Adrenal gland (tissue), 12 donors: ENCODE results near the gene STC2. TPM values are rescaled to one million over a fixed set of nuclear protein-coding genes. Genes with fewer than 3 reads are reported as not detected.
A peak's percentile ranks its signal among the peaks of the same experiment; 100 is the strongest.

ENCODE experiments used
- DNase-seq, 7 donors: peaks; one replicate each; pipeline ENCODE4 v3.0.0-alpha.2; 2019 to 2020
- H3K27ac ChIP-seq, 5 donors: fragments of 200-600 bp; sonication (generic) in 4 of 5; 1 replicate in 3 of 5; 2 replicates in 2 of 5; pipeline versions ENCODE4 v1.5.1 to v1.8.0; 2016 to 2020; ENCODE audit warnings: mild to moderate bottlenecking in 1 of 5
- H3K27me3 ChIP-seq: fragments of 200-600 bp; 2 replicates; pipeline ENCODE4 v1.8.0; 2021
- H3K36me3 ChIP-seq, 2 donors: fragments of 200-600 bp; replicated peaks in 1 of 2; 1 replicate in 1 of 2; 2 replicates in 1 of 2; pipeline versions ENCODE4 v1.5.1 to v1.8.0; 2018 to 2022
- H3K4me1 ChIP-seq, 2 donors: fragments of 200-600 bp; replicated peaks in 1 of 2; 1 replicate in 1 of 2; 2 replicates in 1 of 2; pipeline versions ENCODE4 v1.5.1 to v1.8.0; 2018 to 2021
- H3K4me3 ChIP-seq, 4 donors: fragments of 200-600 bp; sonication (generic) in 3 of 4; one replicate each; pipeline ENCODE4 v1.5.1; 2016 to 2018
- H3K9me3 ChIP-seq, 3 donors: fragments of 200-600 bp; sonication (generic) in 1 of 3; replicated peaks in 1 of 3; 1 replicate in 2 of 3; 2 replicates in 1 of 3; pipeline versions ENCODE4 v1.5.1 to v1.8.0; 2016 to 2021
- CTCF ChIP-seq, 6 experiments: fragments of 450-650 bp in 4 of 6; fragments of 200-600 bp in 2 of 6; sonication (generic) in 1 of 6; IDR thresholded peaks; 1 replicate in 5 of 6; 2 replicates in 1 of 6; pipeline versions ENCODE4 v1.5.1 to v1.8.0; 2016 to 2021; ENCODE audit warnings: antibody characterized with exemption in 6 of 6, mild to moderate bottlenecking in 2 of 6, moderate library complexity in 1 of 6
- POLR2A ChIP-seq, 2 donors: fragments of 450-650 bp; IDR thresholded peaks; one replicate each; pipeline ENCODE4 v1.6.1; 2017; ENCODE audit warnings: antibody characterized with exemption in 2 of 2, mild to moderate bottlenecking in 2 of 2, moderate library complexity in 1 of 2
- WGBS, 4 donors: extraction: QIAGEN DNeasy Blood & Tissue Kit in 2 of 4; methylation state at CpG; one replicate each; pipeline versions ENCODE4 v1.1.5 to v1.1.7; 2013 to 2017; 5-methylcytosine and 5-hydroxymethylcytosine counted together
- intact Hi-C, 2 donors: fragments of 100-400 bp; cut with DNase I; formaldehyde crosslinking; loops; one replicate each; pipeline versions ENCODE4 v1.14.1 to v1.15.0; 2022 to 2023
- polyA plus RNA-seq, 3 donors: library from polyadenylated mRNA; stranded (reverse); fragments of 200-250 nt in 2 of 3; fragments of 350-450 nt in 1 of 3; fragmentation: Illumina TruSeq in 1 of 3; extraction: RNeasy Lipid Tissue Mini Kit (QIAGEN cat#74804) in 1 of 3; gene quantifications; one replicate each; pipeline ENCODE4 v1.2.3, GENCODE V29; 2013 to 2014
- total RNA-seq, 9 donors: library from RNA; depleted of rRNA in 4 of 9; stranded (reverse); fragments of >200 nt in 4 of 9; fragments of 120-200 nt in 1 of 9; fragmentation: NEBNext Ultra II Directional in 1 of 9; extraction: Animal tissue kit (Norgen Biotek cat#: 25700) in 1 of 9; gene quantifications; one replicate each; pipeline versions ENCODE4 v1.1.0 to v1.2.4, GENCODE V29; 2013 to 2023
- donor health status: healthy with polysubstance abuse.
- donor health status: Bipolar disorder and iron deficiency.
- donor health status: DM: yes; HTN: yes; CAD: no.
- donor health status: DM: no; HTN: no; CAD: no.
- donor health status: DM: no; HTN: no; CAD: no.
- donor health status: DM: yes; HTN: yes; CAD: no.

The STC2 gene
- total and polyA plus RNA-seq, 12 donors, result 0.28 to 3.5 (median 1.0) TPM

GRCh38 chr5:173334808-173335207, 6.6 kb upstream of the STC2 start:
- H3K9me3 ChIP-seq, result no peaks in the 10 kb centered on the region
- H3K27me3 ChIP-seq, result peaks cover 11% of the 10 kb centered on the region
- TF ChIP-seq POLR2A (IDR thresholded peaks at IDR 0.05) (no peak), CTCF (IDR thresholded peaks at IDR 0.05) (no peak)
- H3K27ac ChIP-seq, result no peak overlapping the region
- no peaks in the 10 kb centered on the region for H3K4me1 ChIP-seq
- 51 to 78% (median 58%) methylated on average over 2 of the region's 2 CpGs for WGBS, 4 donors
- DNase-seq, result no peak
- H3K4me3 ChIP-seq, result no peak overlapping the region
- intact Hi-C loops, result no loop called here
- no peaks in the 10 kb centered on the region for H3K36me3 ChIP-seq

- Histone ChIP-seq H3K27me3 (peaks cover 18% of the 10 kb centered on the region), H3K36me3 (no peaks in the 10 kb centered on the region), H3K4me1 (peaks cover 0 to 4% of the 10 kb centered on the region in 2 donors), H3K27ac (no peak overlapping the region), H3K9me3 (no peaks in the 10 kb centered on the region), H3K4me3 (no peak overlapping the region)
- whole genome bisulfite sequencing, 4 donors, result 70 to 86% (median 76%) methylated on average over 4 of the region's 4 CpGs
- DNase-seq, result no peak
- TF ChIP-seq CTCF (IDR thresholded peaks at IDR 0.05) (no peak), POLR2A (IDR thresholded peaks at IDR 0.05) (no peak)
- intact Hi-C loops, result no loop called here
Observed at GRCh38 chr5:173333925-173334661, 5.9 kb upstream of the STC2 start.

GRCh38 chr5:173331956-173332479, 3.8 kb upstream of the STC2 start:
- 39 to 44% (median 41%) methylated on average over 15 to 16 of the region's 16 CpGs for WGBS, 4 donors
- Histone ChIP-seq H3K36me3 (no peaks in the 10 kb centered on the region), H3K27me3 (peaks cover 39% of the 10 kb centered on the region), H3K4me1 (peaks cover 7 to 21% of the 10 kb centered on the region in 2 donors), H3K27ac (no peak overlapping the region), H3K4me3 (no peak overlapping the region), H3K9me3 (no peaks in the 10 kb centered on the region)
- peak; percentile 79 to 94 (median 89) for DNase-seq
- intact Hi-C loops, result loop anchor here (2.0 kb wide), 1 partner anchor 37 kb away; no protein-coding TSS in a partner anchor
- TF ChIP-seq POLR2A (IDR thresholded peaks at IDR 0.05), result no peak
- peak; percentile 84 to 98 (median 96) for TF ChIP-seq CTCF (IDR thresholded peaks at IDR 0.05)

GRCh38 chr5:173331287-173331686, 3.1 kb upstream of the STC2 start:
- intact Hi-C loops, result loop anchor here (2.0 kb wide), 1 partner anchor 36 kb away; no protein-coding TSS in a partner anchor
- TF ChIP-seq POLR2A (IDR thresholded peaks at IDR 0.05) (no peak), CTCF (IDR thresholded peaks at IDR 0.05) (no peak)
- no peak overlapping the region for H3K4me3 ChIP-seq
- no peak overlapping the region for H3K27ac ChIP-seq
- H3K4me1 ChIP-seq, result peaks cover 7 to 24% of the 10 kb centered on the region in 2 donors
- H3K27me3 ChIP-seq, result peaks cover 45% of the 10 kb centered on the region
- WGBS, 4 donors, result 78 to 97% (median 85%) methylated on average over 4 of the region's 4 CpGs
- H3K36me3 ChIP-seq, result no peaks in the 10 kb centered on the region
- no peak for DNase-seq
- no peaks in the 10 kb centered on the region for H3K9me3 ChIP-seq
